C1 segment of cervical spinal cord (tissue), 14 donors: ENCODE results near the gene NOTUM.
"Not testable (repeated sequence)": the region's sequence is repeated elsewhere in the genome, so short reads cannot be mapped to it uniquely, and the experiment has no call there.

Source experiments
- DNase-seq, 14 donors: peaks; one replicate each; lab custom pipeline; 2025; lab: John Stamatoyannopoulos, UW

NOTUM gene

GRCh38 chr17:81924557-81925532, 36.1 kb downstream of the NOTUM start:
- DNase-seq = no peak

GRCh38 chr17:81923302-81924260, 37.4 kb downstream of the NOTUM start:
- DNase-seq = peak in 11 of 14 donors; percentile 4 to 58 (median 31)

GRCh38 chr17:81922566-81923301, 38.3 kb downstream of the NOTUM start:
- DNase-seq = no peak

GRCh38 chr17:81921996-81922565, 38.9 kb downstream of the NOTUM start:
- no peak for DNase-seq

GRCh38 chr17:81921537-81921862, 39.5 kb downstream of the NOTUM start:
- DNase-seq = no peak

GRCh38 chr17:81920612-81921536, 40.1 kb downstream of the NOTUM start:
- no peak for DNase-seq

GRCh38 chr17:81918832-81919545, 42.0 kb downstream of the NOTUM start:
- no peak for DNase-seq

- DNase-seq = not testable (repeated sequence)
Observed at GRCh38 chr17:81918333-81918669, 42.7 kb downstream of the NOTUM start.

GRCh38 chr17:81917565-81918332, 43.2 kb downstream of the NOTUM start, which contains the start of gene SIRT7:
Gene SIRT7, minus strand, starts transcription at chr17:81918176. Its CDS starts 45 bp downstream, at chr17:81918131.
- peak in 13 of 14 donors; percentile 25 to 92 (median 80) for DNase-seq

GRCh38 chr17:81916234-81917001, 44.6 kb downstream of the NOTUM start:
- no peak for DNase-seq

GRCh38 chr17:81915331-81915730, 45.7 kb downstream of the NOTUM start:
- no peak for DNase-seq

- DNase-seq = no peak
Observed at GRCh38 chr17:81914103-81914850, 46.7 kb downstream of the NOTUM start.

GRCh38 chr17:81913394-81914102, 47.4 kb downstream of the NOTUM start:
- no peak for DNase-seq

GRCh38 chr17:81912441-81913309, 48.3 kb downstream of the NOTUM start:
- DNase-seq = no peak

- no peak for DNase-seq
Observed at GRCh38 chr17:81911969-81912368, 49.0 kb downstream of the NOTUM start.
